ENCODE measurements around the gene NR1I3.

Gene NR1I3

DNA sequence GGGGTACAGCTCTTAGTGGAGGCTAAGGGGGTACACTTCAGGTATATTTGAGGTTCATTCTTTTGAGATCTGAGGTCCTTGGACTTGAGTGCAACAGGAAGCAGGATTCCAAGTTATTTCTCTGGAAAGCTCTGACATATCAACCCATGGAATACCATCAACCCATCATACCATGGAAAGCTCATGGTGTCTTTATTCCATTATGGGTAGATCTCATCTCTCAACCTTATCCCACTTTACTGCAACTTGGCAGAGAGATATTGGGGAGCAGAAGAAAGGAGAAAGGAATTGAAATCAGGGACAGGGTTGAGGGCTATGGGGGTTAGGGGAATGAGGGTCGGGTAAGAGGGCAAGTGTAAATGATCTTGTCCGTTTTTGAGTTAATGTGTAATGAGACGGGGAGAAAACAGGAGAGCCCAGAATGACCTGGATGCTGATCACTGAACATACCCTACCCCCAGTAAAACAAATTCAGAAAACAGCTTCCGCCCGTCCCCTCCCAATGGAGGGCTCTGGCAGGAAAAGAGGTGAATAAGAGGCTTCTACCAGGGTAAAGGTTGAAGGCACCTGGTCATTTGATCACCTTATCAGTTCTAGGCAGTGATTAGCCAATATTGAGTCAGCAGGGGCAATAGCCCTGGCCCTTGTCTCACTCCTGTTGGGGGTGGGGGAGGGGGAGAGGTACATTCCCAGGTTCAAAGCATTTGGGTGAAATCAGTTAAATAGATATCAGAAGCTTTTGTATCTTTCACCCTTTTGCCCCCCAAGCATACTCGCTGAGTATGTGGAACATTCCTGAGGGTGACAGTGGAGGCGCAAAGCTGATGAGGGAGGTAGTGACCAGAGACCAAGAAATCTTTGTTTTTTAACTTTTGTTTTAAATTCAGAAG, 14.0 kb downstream of the NR1I3 start:
- Histone ChIP-seq H3K27me3 (ENCODE audit: insufficient read depth, low read depth, severe bottlenecking) (no peaks in the 10 kb centered on the region), H3K27ac (no peak overlapping the region)

DNA sequence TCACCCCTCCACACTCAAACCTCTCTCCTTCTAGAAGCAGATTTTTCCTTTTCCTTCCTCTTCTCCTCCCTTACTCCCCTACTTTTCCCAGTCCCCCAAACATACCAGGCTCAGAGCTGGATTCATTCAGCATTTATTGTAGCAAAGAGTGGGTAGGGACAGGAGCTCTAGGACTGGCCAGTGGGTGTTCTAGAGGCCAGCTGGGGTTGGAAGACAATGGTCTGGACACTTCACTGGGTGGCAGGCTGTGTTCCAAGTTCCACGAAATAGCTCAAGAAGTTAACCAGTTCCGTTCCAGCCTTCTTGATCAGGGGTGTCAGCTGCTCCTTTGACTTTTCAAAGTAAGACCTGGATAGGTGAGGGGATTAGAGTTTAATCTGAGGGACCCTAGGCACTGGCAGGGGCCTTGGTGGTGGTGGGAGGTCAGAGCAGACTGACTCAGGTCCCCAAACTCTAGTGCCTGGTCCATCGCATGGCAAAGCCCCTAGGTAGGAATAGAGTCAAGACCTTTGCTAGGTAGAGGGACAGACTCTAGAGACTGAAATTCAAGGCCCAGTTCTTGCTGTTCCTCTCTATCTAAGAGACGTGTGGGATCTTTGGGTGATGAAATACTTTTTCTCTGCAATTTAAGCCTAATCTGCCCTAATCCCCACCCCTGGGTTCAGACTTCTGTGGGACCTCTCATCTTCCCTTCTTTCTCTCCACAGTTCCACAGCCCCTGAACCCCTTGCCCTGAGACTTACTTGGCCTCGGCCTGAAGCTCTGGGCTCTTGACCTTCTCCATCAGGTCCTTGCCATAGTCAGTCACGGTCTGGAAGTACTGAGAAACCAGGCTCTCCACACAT, 15.6 kb downstream of the NR1I3 start:
- Histone ChIP-seq H3K27ac (no peak overlapping the region), H3K9me3 (ENCODE audit: severe bottlenecking) (peaks cover 2% of the 10 kb centered on the region), H3K4me3 (ENCODE audit: low read depth, low read length) (no peak overlapping the region), H3K36me3 (no peaks in the 10 kb centered on the region), H3K27me3 (ENCODE audit: insufficient read depth, low read depth, severe bottlenecking) (no peaks in the 10 kb centered on the region)
- DNase-seq, result no peak
- TF ChIP-seq, protein P1, sequence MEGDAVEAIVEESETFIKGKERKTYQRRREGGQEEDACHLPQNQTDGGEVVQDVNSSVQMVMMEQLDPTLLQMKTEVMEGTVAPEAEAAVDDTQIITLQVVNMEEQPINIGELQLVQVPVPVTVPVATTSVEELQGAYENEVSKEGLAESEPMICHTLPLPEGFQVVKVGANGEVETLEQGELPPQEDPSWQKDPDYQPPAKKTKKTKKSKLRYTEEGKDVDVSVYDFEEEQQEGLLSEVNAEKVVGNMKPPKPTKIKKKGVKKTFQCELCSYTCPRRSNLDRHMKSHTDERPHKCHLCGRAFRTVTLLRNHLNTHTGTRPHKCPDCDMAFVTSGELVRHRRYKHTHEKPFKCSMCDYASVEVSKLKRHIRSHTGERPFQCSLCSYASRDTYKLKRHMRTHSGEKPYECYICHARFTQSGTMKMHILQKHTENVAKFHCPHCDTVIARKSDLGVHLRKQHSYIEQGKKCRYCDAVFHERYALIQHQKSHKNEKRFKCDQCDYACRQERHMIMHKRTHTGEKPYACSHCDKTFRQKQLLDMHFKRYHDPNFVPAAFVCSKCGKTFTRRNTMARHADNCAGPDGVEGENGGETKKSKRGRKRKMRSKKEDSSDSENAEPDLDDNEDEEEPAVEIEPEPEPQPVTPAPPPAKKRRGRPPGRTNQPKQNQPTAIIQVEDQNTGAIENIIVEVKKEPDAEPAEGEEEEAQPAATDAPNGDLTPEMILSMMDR (IDR thresholded peaks at IDR 0.05; ENCODE audit: low read depth, low read length), result no peak

More for the DNA sequence above, 14.0 kb downstream of the NR1I3 start:
- TF ChIP-seq, protein P1 (IDR thresholded peaks at IDR 0.05; ENCODE audit: low read depth, low read length), result no peak
- no peak for DNase-seq
- no peak overlapping the region for H3K4me3 ChIP-seq (ENCODE audit: low read depth, low read length)
- peaks cover 12% of the 10 kb centered on the region; the same call in 1 of the 2 replicates for H3K36me3 ChIP-seq
- peaks cover 2% of the 10 kb centered on the region for H3K9me3 ChIP-seq (ENCODE audit: severe bottlenecking)

DNA sequence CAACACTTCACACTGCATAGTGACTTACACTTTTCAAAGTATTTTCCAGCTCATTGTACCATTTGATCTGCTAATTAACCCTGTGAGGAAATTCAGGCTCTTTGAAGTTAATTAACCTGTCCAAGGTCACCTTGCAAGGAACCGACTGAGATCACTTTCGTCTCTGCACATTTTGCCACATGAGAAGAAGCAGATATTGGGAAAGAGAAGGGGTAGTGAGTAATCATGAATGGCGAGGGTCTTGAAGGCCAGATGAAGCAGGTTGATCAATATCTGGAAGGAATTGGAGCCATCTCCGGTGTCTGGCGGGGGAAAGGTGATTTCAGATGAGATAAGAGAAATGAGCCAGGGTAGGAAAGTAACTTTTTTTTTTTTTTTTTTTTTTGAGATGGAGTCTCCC, 18.0 kb downstream of the NR1I3 start:
- peaks cover 3% of the 10 kb centered on the region; the same call in 1 of the 2 replicates for H3K36me3 ChIP-seq
- no peak overlapping the region for H3K27ac ChIP-seq
- no peaks in the 10 kb centered on the region for H3K27me3 ChIP-seq (ENCODE audit: insufficient read depth, low read depth, severe bottlenecking)
- TF ChIP-seq, protein P1 (IDR thresholded peaks at IDR 0.05; ENCODE audit: low read depth, low read length), result no peak
- DNase-seq, result no peak
- peaks cover 2% of the 10 kb centered on the region for H3K9me3 ChIP-seq (ENCODE audit: severe bottlenecking)
- H3K4me3 ChIP-seq (ENCODE audit: low read depth, low read length), result no peak overlapping the region

DNA sequence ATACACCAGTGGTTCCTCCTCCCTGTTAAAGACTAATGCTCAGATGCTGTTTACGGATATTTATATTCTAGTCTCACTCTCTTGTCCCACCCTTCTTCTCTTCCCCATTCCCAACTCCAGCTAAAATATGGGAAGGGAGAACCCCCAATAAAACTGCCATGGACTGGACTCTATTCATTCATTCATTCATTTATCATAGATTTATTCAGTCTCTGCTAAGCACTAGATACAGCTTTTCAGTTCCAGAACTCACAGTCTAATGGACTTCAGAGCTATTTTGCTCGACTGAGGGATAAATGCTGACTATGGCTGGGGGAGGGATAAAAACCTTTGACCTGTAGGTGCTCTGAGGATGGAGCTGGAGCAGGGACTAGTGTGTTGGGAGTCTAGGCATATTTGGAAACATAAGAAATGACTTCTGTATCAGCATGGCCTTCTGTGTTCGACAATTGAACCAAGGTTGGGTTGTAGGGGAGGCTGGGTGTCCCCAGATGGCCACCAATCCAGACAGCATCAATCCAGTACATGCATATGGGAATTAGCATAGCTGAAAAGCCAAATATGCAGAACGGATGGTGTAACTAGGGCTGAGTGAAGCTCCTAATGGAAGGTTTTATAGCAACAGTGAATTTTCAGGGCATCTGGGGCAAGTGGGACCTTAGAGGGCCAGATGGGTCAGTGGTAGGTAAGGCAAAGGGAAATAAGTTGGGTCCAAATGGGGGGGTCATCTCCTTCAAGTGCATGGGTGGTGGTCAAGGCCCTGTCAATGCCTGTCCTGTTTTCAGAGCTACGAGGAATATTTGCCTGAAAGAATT, 18.7 kb downstream of the NR1I3 start:
- Histone ChIP-seq H3K9me3 (ENCODE audit: severe bottlenecking) (peaks cover 2% of the 10 kb centered on the region), H3K4me3 (ENCODE audit: low read depth, low read length) (no peak overlapping the region), H3K36me3 (peaks cover 8% of the 10 kb centered on the region), H3K27ac (no peak overlapping the region), H3K27me3 (ENCODE audit: insufficient read depth, low read depth, severe bottlenecking) (no peaks in the 10 kb centered on the region)
- TF ChIP-seq, protein P1 (IDR thresholded peaks at IDR 0.05; ENCODE audit: low read depth, low read length), result no peak
- DNase-seq, result no peak

DNA sequence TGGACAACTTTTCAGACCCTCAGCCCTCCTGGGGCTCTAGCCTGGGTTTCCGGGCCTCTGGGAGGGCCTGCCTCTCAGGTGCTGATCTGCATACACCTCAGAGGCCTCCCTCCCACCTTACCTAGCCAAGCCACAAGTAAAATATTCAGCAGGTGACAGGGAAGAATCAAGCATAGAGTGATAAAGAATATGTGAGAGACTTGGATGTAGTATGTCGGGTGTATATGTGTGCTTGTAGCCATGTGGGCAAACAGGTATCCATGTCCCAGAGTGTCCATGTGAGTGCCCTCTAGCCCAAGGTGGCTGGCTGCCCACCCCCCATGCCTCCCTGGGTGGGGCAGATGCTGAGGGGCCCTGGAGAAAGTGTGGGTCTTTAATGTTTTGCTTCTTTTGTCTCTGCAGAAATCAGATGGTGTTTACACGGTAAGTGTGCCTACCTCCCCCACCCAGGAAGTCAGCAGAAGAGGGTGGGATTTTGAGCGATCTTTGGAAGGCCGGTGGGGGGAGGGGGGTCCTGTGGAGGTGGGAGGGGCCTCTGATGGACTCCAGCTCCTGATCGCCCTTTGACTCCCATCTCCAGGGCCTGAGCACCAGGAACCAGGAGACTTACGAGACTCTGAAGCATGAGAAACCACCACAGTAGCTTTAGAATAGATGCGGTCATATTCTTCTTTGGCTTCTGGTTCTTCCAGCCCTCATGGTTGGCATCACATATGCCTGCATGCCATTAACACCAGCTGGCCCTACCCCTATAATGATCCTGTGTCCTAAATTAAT, 19.5 kb downstream of the NR1I3 start:
- H3K27ac ChIP-seq, result no peak overlapping the region
- TF ChIP-seq, protein P1 (IDR thresholded peaks at IDR 0.05; ENCODE audit: low read depth, low read length), result no peak
- H3K27me3 ChIP-seq (ENCODE audit: insufficient read depth, low read depth, severe bottlenecking), result no peaks in the 10 kb centered on the region
- DNase-seq, result no peak
- no peak overlapping the region for H3K4me3 ChIP-seq (ENCODE audit: low read depth, low read length)
- peaks cover 16% of the 10 kb centered on the region for H3K36me3 ChIP-seq
- H3K9me3 ChIP-seq (ENCODE audit: severe bottlenecking), result peaks cover 2% of the 10 kb centered on the region

All from WERI-Rb-1 (cell line).